SK-N-SH (cell line): ENCODE results near the gene POPDC3.

ENCODE experiments used
- EP300 ChIP-seq, 2 experiments: IDR thresholded peaks; 2 replicates each; pipeline versions ENCODE4 v1.4.0 to v1.6.1; 2012; ENCODE audit warnings: borderline replicate concordance in 1 of 2, low read depth in 1 of 2, low read length in 1 of 2
- FOXJ3 ChIP-seq: sonication (generic); formaldehyde crosslinking; IDR thresholded peaks from 2 replicates; pipeline ENCODE4 v1.5.1; 2020; ENCODE audit warnings: mild to moderate bottlenecking, missing genetic modification reagents
- GATA2 ChIP-seq: sonication (generic); formaldehyde crosslinking; IDR thresholded peaks from 2 replicates; pipeline ENCODE4 v1.5.0; 2020; ENCODE audit warnings: mild to moderate bottlenecking, missing genetic modification reagents
- JUND ChIP-seq: IDR thresholded peaks from 2 replicates; pipeline ENCODE4 v1.4.0; 2012
- MXI1 ChIP-seq: IDR thresholded peaks from 2 replicates; pipeline ENCODE4 v1.6.1; 2012; ENCODE audit warnings: mild to moderate bottlenecking, low read depth, low read length, improper control_type of control experiment
- NFIC ChIP-seq: IDR thresholded peaks from 2 replicates; pipeline ENCODE4 v1.4.0; 2012; ENCODE audit warnings: borderline replicate concordance
- NRF1 ChIP-seq: IDR thresholded peaks from 2 replicates; pipeline ENCODE4 v1.6.1; 2012; ENCODE audit warnings: low read depth, mild to moderate bottlenecking, low read length
- POLR2AphosphoS5 ChIP-seq: IDR thresholded peaks from 2 replicates; pipeline ENCODE4 v1.6.1; 2012; ENCODE audit warnings: low read depth, low read length
- RCOR1 ChIP-seq: fragments of 150-350 bp; IDR thresholded peaks from 2 replicates; pipeline ENCODE4 v1.6.1; 2017; ENCODE audit warnings: antibody characterized with exemption, low read length
- YY1 ChIP-seq: IDR thresholded peaks from 2 replicates; pipeline ENCODE4 v1.4.0; 2012; ENCODE audit warnings: low read depth, mild to moderate bottlenecking
- TF ChIP-seq, protein P1 (sequence below): fragments of 200-600 bp; sonication (generic); IDR thresholded peaks from 2 replicates; pipeline ENCODE4 v1.6.1; 2017; ENCODE audit warnings: antibody characterized with exemption, mild to moderate bottlenecking, moderate library complexity
- TF ChIP-seq, protein P2 (sequence below): IDR thresholded peaks from 2 replicates; pipeline ENCODE4 v1.6.1; 2012; ENCODE audit warnings: mild to moderate bottlenecking, low read depth, low read length, moderate library complexity
- TF ChIP-seq, protein P3 (sequence below): IDR thresholded peaks from 2 replicates; pipeline ENCODE4 v1.4.0; 2012; ENCODE audit warnings: low read depth, borderline replicate concordance

DNA sequence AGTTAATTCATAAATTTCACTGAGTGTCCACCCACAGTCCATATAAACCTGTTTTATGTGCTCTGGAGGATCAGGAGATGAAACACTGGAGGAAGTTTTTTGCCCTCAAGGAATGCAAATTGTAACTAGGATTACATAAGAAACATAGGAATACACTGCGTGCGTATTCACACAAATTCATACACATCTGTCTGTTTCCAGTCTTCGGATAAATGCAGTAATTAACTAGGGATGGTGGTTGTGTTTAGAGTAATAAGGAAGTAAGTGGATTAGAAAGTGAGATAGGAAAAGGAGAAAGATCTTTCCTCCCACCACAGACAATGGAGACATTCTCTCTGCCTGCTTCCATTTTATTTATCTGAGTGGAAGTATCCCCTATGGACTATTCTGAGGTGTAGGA lies 35.7 kb upstream of the POPDC3 start:
- TF ChIP-seq, protein P1, sequence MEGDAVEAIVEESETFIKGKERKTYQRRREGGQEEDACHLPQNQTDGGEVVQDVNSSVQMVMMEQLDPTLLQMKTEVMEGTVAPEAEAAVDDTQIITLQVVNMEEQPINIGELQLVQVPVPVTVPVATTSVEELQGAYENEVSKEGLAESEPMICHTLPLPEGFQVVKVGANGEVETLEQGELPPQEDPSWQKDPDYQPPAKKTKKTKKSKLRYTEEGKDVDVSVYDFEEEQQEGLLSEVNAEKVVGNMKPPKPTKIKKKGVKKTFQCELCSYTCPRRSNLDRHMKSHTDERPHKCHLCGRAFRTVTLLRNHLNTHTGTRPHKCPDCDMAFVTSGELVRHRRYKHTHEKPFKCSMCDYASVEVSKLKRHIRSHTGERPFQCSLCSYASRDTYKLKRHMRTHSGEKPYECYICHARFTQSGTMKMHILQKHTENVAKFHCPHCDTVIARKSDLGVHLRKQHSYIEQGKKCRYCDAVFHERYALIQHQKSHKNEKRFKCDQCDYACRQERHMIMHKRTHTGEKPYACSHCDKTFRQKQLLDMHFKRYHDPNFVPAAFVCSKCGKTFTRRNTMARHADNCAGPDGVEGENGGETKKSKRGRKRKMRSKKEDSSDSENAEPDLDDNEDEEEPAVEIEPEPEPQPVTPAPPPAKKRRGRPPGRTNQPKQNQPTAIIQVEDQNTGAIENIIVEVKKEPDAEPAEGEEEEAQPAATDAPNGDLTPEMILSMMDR = no peak
- TF ChIP-seq RCOR1 (no peak), POLR2AphosphoS5 (no peak), MXI1 (no peak), JUND (no peak), NFIC (no peak), EP300 (IDR thresholded peaks at IDR 0.05; ENCODE audit: borderline replicate concordance in 1 of 2, low read depth in 1 of 2, low read length in 1 of 2) (no peak; a peak in 1 of 4 replicates), YY1 (no peak), NRF1 (no peak), GATA2 (CRISPR knock-in tag) (no peak), FOXJ3 (no peak)
- TF ChIP-seq, protein P2, sequence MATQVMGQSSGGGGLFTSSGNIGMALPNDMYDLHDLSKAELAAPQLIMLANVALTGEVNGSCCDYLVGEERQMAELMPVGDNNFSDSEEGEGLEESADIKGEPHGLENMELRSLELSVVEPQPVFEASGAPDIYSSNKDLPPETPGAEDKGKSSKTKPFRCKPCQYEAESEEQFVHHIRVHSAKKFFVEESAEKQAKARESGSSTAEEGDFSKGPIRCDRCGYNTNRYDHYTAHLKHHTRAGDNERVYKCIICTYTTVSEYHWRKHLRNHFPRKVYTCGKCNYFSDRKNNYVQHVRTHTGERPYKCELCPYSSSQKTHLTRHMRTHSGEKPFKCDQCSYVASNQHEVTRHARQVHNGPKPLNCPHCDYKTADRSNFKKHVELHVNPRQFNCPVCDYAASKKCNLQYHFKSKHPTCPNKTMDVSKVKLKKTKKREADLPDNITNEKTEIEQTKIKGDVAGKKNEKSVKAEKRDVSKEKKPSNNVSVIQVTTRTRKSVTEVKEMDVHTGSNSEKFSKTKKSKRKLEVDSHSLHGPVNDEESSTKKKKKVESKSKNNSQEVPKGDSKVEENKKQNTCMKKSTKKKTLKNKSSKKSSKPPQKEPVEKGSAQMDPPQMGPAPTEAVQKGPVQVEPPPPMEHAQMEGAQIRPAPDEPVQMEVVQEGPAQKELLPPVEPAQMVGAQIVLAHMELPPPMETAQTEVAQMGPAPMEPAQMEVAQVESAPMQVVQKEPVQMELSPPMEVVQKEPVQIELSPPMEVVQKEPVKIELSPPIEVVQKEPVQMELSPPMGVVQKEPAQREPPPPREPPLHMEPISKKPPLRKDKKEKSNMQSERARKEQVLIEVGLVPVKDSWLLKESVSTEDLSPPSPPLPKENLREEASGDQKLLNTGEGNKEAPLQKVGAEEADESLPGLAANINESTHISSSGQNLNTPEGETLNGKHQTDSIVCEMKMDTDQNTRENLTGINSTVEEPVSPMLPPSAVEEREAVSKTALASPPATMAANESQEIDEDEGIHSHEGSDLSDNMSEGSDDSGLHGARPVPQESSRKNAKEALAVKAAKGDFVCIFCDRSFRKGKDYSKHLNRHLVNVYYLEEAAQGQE = no peak
- TF ChIP-seq, protein P3, sequence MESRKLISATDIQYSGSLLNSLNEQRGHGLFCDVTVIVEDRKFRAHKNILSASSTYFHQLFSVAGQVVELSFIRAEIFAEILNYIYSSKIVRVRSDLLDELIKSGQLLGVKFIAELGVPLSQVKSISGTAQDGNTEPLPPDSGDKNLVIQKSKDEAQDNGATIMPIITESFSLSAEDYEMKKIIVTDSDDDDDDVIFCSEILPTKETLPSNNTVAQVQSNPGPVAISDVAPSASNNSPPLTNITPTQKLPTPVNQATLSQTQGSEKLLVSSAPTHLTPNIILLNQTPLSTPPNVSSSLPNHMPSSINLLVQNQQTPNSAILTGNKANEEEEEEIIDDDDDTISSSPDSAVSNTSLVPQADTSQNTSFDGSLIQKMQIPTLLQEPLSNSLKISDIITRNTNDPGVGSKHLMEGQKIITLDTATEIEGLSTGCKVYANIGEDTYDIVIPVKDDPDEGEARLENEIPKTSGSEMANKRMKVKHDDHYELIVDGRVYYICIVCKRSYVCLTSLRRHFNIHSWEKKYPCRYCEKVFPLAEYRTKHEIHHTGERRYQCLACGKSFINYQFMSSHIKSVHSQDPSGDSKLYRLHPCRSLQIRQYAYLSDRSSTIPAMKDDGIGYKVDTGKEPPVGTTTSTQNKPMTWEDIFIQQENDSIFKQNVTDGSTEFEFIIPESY = no peak
